H1 (cell line): Measurements from ENCODE around the gene CREBBP. TPM values are rescaled to one million over a fixed set of nuclear protein-coding genes. Genes with fewer than 3 reads are reported as not detected.

Experiments
- CTCF ChIA-PET: fragments of 300-600 bp; sonication (Branson Sonifier 250); formaldehyde crosslinking; loops from one replicate; lab custom pipeline; 2021; ENCODE audit not compliant: partially characterized antibody; lab: Charles Lee
- POLR2A ChIA-PET: fragments of 300-600 bp; sonication (Branson Sonifier 250); formaldehyde crosslinking; loops from one replicate; lab custom pipeline; 2021; ENCODE audit warnings: inconsistent platforms; ENCODE audit not compliant: partially characterized antibody; lab: Charles Lee
- DNase-seq, 2 experiments: peaks; one replicate each; pipeline versions ENCODE4 v3.0.0 to v3.0.0-alpha.2; 2010 to 2022; ENCODE audit warnings: low spot score in 2 of 2, low read depth in 1 of 2, mixed read lengths in 1 of 2
- FAIRE-seq: peaks from 2 replicates; lab custom pipeline; 2011; peaks lifted over from hg19 to GRCh38; lab: Jason Lieb, UNC
- H2AFZ ChIP-seq: 2 replicates; pipeline ENCODE4 v1.8.1; 2012; ENCODE audit warnings: low read length, inconsistent platforms
- H2AK5ac ChIP-seq: 2 replicates; pipeline ENCODE4 v1.6.1; 2013; ENCODE audit warnings: low read depth, low read length
- H2BK120ac ChIP-seq: replicated peaks from 2 replicates; pipeline ENCODE3; 2013; ENCODE audit warnings: low read depth, low read length, inconsistent platforms
- H2BK12ac ChIP-seq: 2 replicates; pipeline ENCODE4 v1.6.1; 2013; ENCODE audit warnings: low read depth, low read length
- H2BK15ac ChIP-seq: 2 replicates; pipeline ENCODE4 v1.6.1; 2013; ENCODE audit warnings: low read length
- H2BK20ac ChIP-seq: 2 replicates; pipeline ENCODE4 v1.6.1; 2013; ENCODE audit warnings: low read length
- H2BK5ac ChIP-seq: 2 replicates; pipeline ENCODE4 v1.6.1; 2013; ENCODE audit warnings: low read depth, low read length
- H3K14ac ChIP-seq: 2 replicates; pipeline ENCODE4 v1.6.1; 2013; ENCODE audit warnings: inconsistent platforms; ENCODE audit not compliant: insufficient read length
- H3K18ac ChIP-seq: 2 replicates; pipeline ENCODE4 v1.6.1; 2013; ENCODE audit warnings: low read length; ENCODE audit errors: extremely low read depth
- H3K23ac ChIP-seq: 2 replicates; pipeline ENCODE4 v1.6.1; 2013; ENCODE audit warnings: inconsistent platforms; ENCODE audit not compliant: insufficient read length
- H3K23me2 ChIP-seq: 2 replicates; pipeline ENCODE4 v1.6.1; 2013; ENCODE audit warnings: low read depth, low read length
- H3K27ac ChIP-seq: 2 replicates; pipeline ENCODE4 v1.6.1; 2011; ENCODE audit warnings: low read depth, low read length, inconsistent platforms
- H3K27me3 ChIP-seq, 4 experiments: replicated peaks in 1 of 4; 1 replicate in 1 of 4; 2 replicates in 3 of 4; pipeline versions ENCODE4 v1.6.1 to v1.8.1; 2011 to 2013; ENCODE audit warnings: low read length in 3 of 4, mild to moderate bottlenecking in 3 of 4, inconsistent platforms in 2 of 4, mixed read lengths in 2 of 4, moderate library complexity in 1 of 4; ENCODE audit not compliant: control insufficient read depth in 3 of 4, insufficient read depth in 3 of 4; ENCODE audit errors: extremely low read depth in 1 of 4
- H3K36me3 ChIP-seq, 4 experiments: 2 replicates each; pipeline versions ENCODE4 v1.6.1 to v1.8.1; 2011 to 2013; ENCODE audit warnings: mild to moderate bottlenecking in 4 of 4, low read length in 3 of 4, moderate library complexity in 2 of 4, control low read depth in 1 of 4, inconsistent platforms in 1 of 4; ENCODE audit not compliant: insufficient read depth in 4 of 4, control insufficient read depth in 2 of 4
- H3K4ac ChIP-seq: replicated peaks from 2 replicates; pipeline ENCODE3; 2013; ENCODE audit warnings: low read length, low read depth, mixed read lengths, inconsistent platforms; ENCODE audit not compliant: insufficient read length
- H3K4me1 ChIP-seq, 4 experiments: replicated peaks in 1 of 4; 1 replicate in 1 of 4; 2 replicates in 3 of 4; pipeline versions ENCODE4 v1.6.1 to v1.8.1; 2011 to 2013; ENCODE audit warnings: low read length in 3 of 4, inconsistent platforms in 2 of 4, mixed read lengths in 1 of 4; ENCODE audit not compliant: insufficient read depth in 4 of 4, control insufficient read depth in 3 of 4
- H3K4me2 ChIP-seq, 2 experiments: 2 replicates each; pipeline versions ENCODE4 v1.6.1 to v1.8.1; 2011 to 2013; ENCODE audit warnings: low read depth in 2 of 2, low read length in 2 of 2, control low read depth in 1 of 2, inconsistent platforms in 1 of 2, mild to moderate bottlenecking in 1 of 2; ENCODE audit not compliant: insufficient read depth in 1 of 2
- H3K4me3 ChIP-seq, 4 experiments: fragments of 200-600, 300-600 bp in 1 of 4; sonication (generic), shearing (Covaris generic), sonication (Bioruptor Twin) in 1 of 4; 2 replicates each; pipeline versions ENCODE4 v1.5.1 to v1.8.1; 2011 to 2016; ENCODE audit warnings: low read length in 4 of 4, low read depth in 3 of 4, control low read depth in 2 of 4, inconsistent platforms in 2 of 4, mild to moderate bottlenecking in 2 of 4, mixed read lengths in 1 of 4, moderate library complexity in 1 of 4; ENCODE audit not compliant: insufficient read depth in 2 of 4; ENCODE audit errors: extremely low read depth in 1 of 4
- H3K56ac ChIP-seq: replicated peaks from 2 replicates; pipeline ENCODE3; 2013; ENCODE audit warnings: low read depth, mild to moderate bottlenecking, mixed read lengths, low read length, inconsistent platforms; ENCODE audit not compliant: insufficient read length
- H3K79me1 ChIP-seq: 2 replicates; pipeline ENCODE4 v1.6.1; 2013; ENCODE audit warnings: low read depth, low read length, control low read depth
- H3K79me2 ChIP-seq, 2 experiments: 2 replicates each; pipeline versions ENCODE4 v1.6.1 to v1.8.1; 2012 to 2013; ENCODE audit warnings: low read length in 2 of 2, mild to moderate bottlenecking in 2 of 2, inconsistent platforms in 1 of 2; ENCODE audit not compliant: insufficient read depth in 2 of 2, control insufficient read depth in 1 of 2
- H3K9ac ChIP-seq, 4 experiments: replicated peaks in 1 of 4; 1 replicate in 1 of 4; 2 replicates in 3 of 4; pipeline versions ENCODE4 v1.6.1 to v1.8.1; 2011 to 2013; ENCODE audit warnings: low read depth in 3 of 4, low read length in 3 of 4, control low read depth in 2 of 4, mild to moderate bottlenecking in 2 of 4, moderate library complexity in 2 of 4, inconsistent platforms in 1 of 4; ENCODE audit errors: extremely low read depth in 1 of 4
- H3K9me3 ChIP-seq, 2 experiments: 2 replicates each; pipeline versions ENCODE4 v1.6.1 to v1.8.1; 2012 to 2013; ENCODE audit warnings: mild to moderate bottlenecking in 2 of 2, moderate library complexity in 2 of 2, control low read depth in 1 of 2, inconsistent platforms in 1 of 2, low read depth in 1 of 2, low read length in 1 of 2, mixed read lengths in 1 of 2; ENCODE audit not compliant: insufficient read depth in 2 of 2
- H4K20me1 ChIP-seq, 2 experiments: replicated peaks in 1 of 2; 2 replicates each; pipeline versions ENCODE3 to v1.8.1; 2011 to 2013; ENCODE audit warnings: inconsistent platforms in 2 of 2, low read length in 2 of 2, mild to moderate bottlenecking in 1 of 2; ENCODE audit not compliant: insufficient read depth in 2 of 2, control insufficient read depth in 1 of 2
- H4K5ac ChIP-seq: 2 replicates; pipeline ENCODE4 v1.6.1; 2013; ENCODE audit warnings: low read length, low read depth, mixed read lengths, inconsistent platforms; ENCODE audit not compliant: insufficient read length
- H4K8ac ChIP-seq: 2 replicates; pipeline ENCODE4 v1.8.0; 2013; ENCODE audit warnings: mild to moderate bottlenecking, moderate library complexity, low read length, inconsistent platforms; ENCODE audit not compliant: insufficient read depth; ENCODE audit errors: extremely low read depth
- H4K91ac ChIP-seq: replicated peaks from 2 replicates; pipeline ENCODE3; 2013; ENCODE audit warnings: low read length, mixed read lengths, inconsistent platforms; ENCODE audit not compliant: insufficient read length
- ASH2L ChIP-seq: fragments of 200-600, 300-600 bp; sonication (generic); IDR thresholded peaks from one replicate; pipeline ENCODE4 v1.7.1; 2017; ENCODE audit warnings: low read length
- BCL11A ChIP-seq, 2 experiments: IDR thresholded peaks; one replicate each; pipeline ENCODE4 v1.6.1; 2011; ENCODE audit warnings: low read depth in 2 of 2, low read length in 2 of 2, mild to moderate bottlenecking in 2 of 2
- EGR1 ChIP-seq: IDR thresholded peaks from 2 replicates; pipeline ENCODE4 v1.6.1; 2011; ENCODE audit warnings: low read depth, low read length, borderline replicate concordance
- EP300 ChIP-seq, 2 experiments: IDR thresholded peaks; 1 replicate in 1 of 2; 2 replicates in 1 of 2; pipeline ENCODE4 v1.6.1; 2011 to 2012; ENCODE audit warnings: low read depth in 2 of 2, low read length in 2 of 2, mild to moderate bottlenecking in 2 of 2, borderline replicate concordance in 1 of 2, inconsistent platforms in 1 of 2, moderate library complexity in 1 of 2
- NANOG ChIP-seq: IDR thresholded peaks from 2 replicates; pipeline ENCODE4 v1.6.1; 2011; ENCODE audit warnings: low read length, low read depth, mild to moderate bottlenecking, inconsistent platforms; ENCODE audit not compliant: insufficient read depth, poor library complexity, severe bottlenecking
- RFX5 ChIP-seq: IDR thresholded peaks from 2 replicates; pipeline ENCODE4 v1.6.1; 2011; ENCODE audit warnings: low read depth, low read length, improper control_type of control experiment, borderline replicate concordance
- SP2 ChIP-seq: IDR thresholded peaks from 2 replicates; pipeline ENCODE4 v1.6.1; 2012; ENCODE audit warnings: mild to moderate bottlenecking, low read length, inconsistent platforms
- SUZ12 ChIP-seq: fragments of 200-600 bp; sonication (generic); IDR thresholded peaks from 2 replicates; pipeline ENCODE4 v1.6.1; 2012; ENCODE audit warnings: mild to moderate bottlenecking, inconsistent platforms, low read length, moderate library complexity, mixed read lengths
- TAF1 ChIP-seq: IDR thresholded peaks from 2 replicates; pipeline ENCODE4 v1.6.1; 2011; ENCODE audit warnings: mild to moderate bottlenecking, low read depth, low read length
- TAF7 ChIP-seq: optimal IDR thresholded peaks from 2 replicates; pipeline ENCODE3; 2011; ENCODE audit warnings: low read depth, mild to moderate bottlenecking, inconsistent platforms, low read length, moderate library complexity, borderline replicate concordance
- TEAD4 ChIP-seq: IDR thresholded peaks from 2 replicates; pipeline ENCODE4 v1.6.1; 2012; ENCODE audit warnings: low read depth, low read length, inconsistent platforms, mixed read lengths
- WGBS, 2 experiments: shearing (Covaris generic) in 1 of 2; methylation state at CpG; one replicate each; pipeline versions ENCODE4 v1.1.6 to v1.1.7; 2013 to 2015; ENCODE audit warnings: low lambda C conversion rate in 2 of 2, mixed read lengths in 2 of 2, inconsistent platforms in 1 of 2, low coverage in 1 of 2, missing lambda C conversion rate in 1 of 2; ENCODE audit not compliant: insufficient replicate concordance in 2 of 2, insufficient coverage in 1 of 2, insufficient read length in 1 of 2; ENCODE audit errors: extremely low coverage in 1 of 2, missing lambda C conversion rate in 1 of 2; 5-methylcytosine and 5-hydroxymethylcytosine counted together
- polyA plus RNA-seq, 7 experiments: library from polyadenylated mRNA; depleted of rRNA in 3 of 7; stranded (reverse) in 5 of 7; unstranded in 2 of 7; fragments of >200 nt in 5 of 7; fragments of 200-250 nt in 2 of 7; gene quantifications; 1 replicate in 5 of 7; 2 replicates in 1 of 7; 4 replicates in 1 of 7; pipeline versions ENCODE4 v1.2.1 to v1.2.3, GENCODE V29; 2011 to 2013; ENCODE audit warnings: missing spikeins in 2 of 7, mixed read lengths in 2 of 7
- total RNA-seq: library from RNA; stranded (reverse); fragmentation: NEBNext Ultra II Directional; extraction: Animal tissue kit (Norgen Biotek cat#: 25700); gene quantifications from 2 replicates; pipeline ENCODE4 v1.2.1, GENCODE V29; 2021
- TF ChIP-seq, protein P1 (sequence below): IDR thresholded peaks from 2 replicates; pipeline ENCODE4 v1.6.1; 2011; ENCODE audit warnings: low read depth, mild to moderate bottlenecking, low read length; ENCODE audit not compliant: insufficient read depth

CREBBP gene
- total and polyA plus RNA-seq, 2 of the 8 experiments (the other 6 are each of a cell fraction or from before 2014, with no cell fraction given) = 10.0 to 60.1 TPM

DNA sequence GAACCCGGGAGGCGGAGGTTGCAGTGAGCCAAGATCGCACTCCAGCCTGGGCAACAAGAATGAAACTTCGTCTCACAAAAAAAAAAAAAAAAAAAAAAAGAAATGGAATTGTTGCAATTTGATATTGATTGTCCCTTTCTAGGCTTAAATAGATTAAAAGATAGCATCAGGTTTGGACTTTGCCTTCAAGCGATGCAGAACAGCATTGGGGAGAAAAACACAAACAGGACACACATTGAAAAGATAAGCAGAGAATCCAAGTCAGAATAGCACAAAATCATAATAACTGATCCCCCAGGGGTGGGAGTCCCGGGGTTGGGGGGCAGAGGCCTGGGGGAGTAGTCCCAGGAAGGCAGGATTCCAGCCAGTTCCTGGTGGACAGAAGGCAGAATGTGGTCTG, 3.9 kb upstream of the CREBBP start:
- Histone ChIP-seq H4K8ac (no peak overlapping the region), H4K91ac (no peak overlapping the region), H3K4me1 (peaks cover 0 to 7% (median 2%) of the 10 kb centered on the region in 4 experiments; a peak in 5 of 7 replicates), H3K79me1 (peaks cover 2% of the 10 kb centered on the region), H3K27me3 (no peaks in the 10 kb centered on the region), H3K4me3 (no peak overlapping the region), H3K27ac (no peak overlapping the region), H3K18ac (no peak overlapping the region), H3K23ac (no peak overlapping the region), H2AK5ac (no peak overlapping the region), H3K36me3 (no peaks in the 10 kb centered on the region), H3K79me2 (peaks cover 1% of the 10 kb centered on the region in 2 experiments; a peak in 3 of 4 replicates), H4K5ac (no peak overlapping the region), H2BK5ac (no peak overlapping the region), H2BK120ac (no peak overlapping the region), H3K23me2 (peaks cover 7% of the 10 kb centered on the region; the same call in 1 of the 2 replicates), H2BK15ac (no peak overlapping the region), H2BK12ac (no peak overlapping the region), H2AFZ (no peak overlapping the region), H3K9ac (no peak overlapping the region), H3K4me2 (no peak overlapping the region), H3K4ac (no peak overlapping the region)
- POLR2A ChIA-PET = interaction anchor here (1.8 kb wide), 1 partner anchor 33 kb away, joined by 3 read pairs; no protein-coding TSS in a partner anchor
- FAIRE-seq = no peak
- TF ChIP-seq TAF1 (no peak), EGR1 (no peak), TEAD4 (no peak), EP300 (IDR thresholded peaks at IDR 0.05; ENCODE audit: borderline replicate concordance in 1 of 2, low read depth in 2 of 2, low read length in 2 of 2) (no peak), SP2 (no peak), ASH2L (no peak), SUZ12 (no peak), RFX5 (no peak), TAF7 (no peak), NANOG (no peak), BCL11A (IDR thresholded peaks at IDR 0.05; ENCODE audit: low read depth in 2 of 2, low read length in 2 of 2) (no peak)
- TF ChIP-seq, protein P1, sequence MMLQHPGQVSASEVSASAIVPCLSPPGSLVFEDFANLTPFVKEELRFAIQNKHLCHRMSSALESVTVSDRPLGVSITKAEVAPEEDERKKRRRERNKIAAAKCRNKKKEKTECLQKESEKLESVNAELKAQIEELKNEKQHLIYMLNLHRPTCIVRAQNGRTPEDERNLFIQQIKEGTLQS = no peak
- TF ChIP-seq, all 59 proteins: peak for 0
- no peak overlapping the region for H3K14ac ChIP-seq
- DNase-seq = no peak
- no peak overlapping the region for H2BK20ac ChIP-seq
- CTCF ChIA-PET = no interaction called here
- H3K9me3 ChIP-seq = no peaks in the 10 kb centered on the region
- H4K20me1 ChIP-seq = peaks cover 1 to 2% of the 10 kb centered on the region in 2 experiments
- WGBS, 2 experiments = 98% methylated on average over 5 of the region's 6 CpGs; no CpG with 5 or more reads in 1 of the 2 experiments
- H3K56ac ChIP-seq = no peak overlapping the region
